Measurements from ENCODE around the gene GHRHR. TPM values are rescaled to one million over a fixed set of nuclear protein-coding genes. Genes with fewer than 3 reads are reported as not detected.

The GHRHR gene
- total and polyA plus RNA-seq, 9 of the 15 experiments (the other 6 are each of a cell fraction or from before 2014, with no cell fraction given) = not detected

GRCh38 chr7:30990673-30991170 lies 27.0 kb downstream of the GHRHR start:
- intact Hi-C loops (cut with micrococcal nuclease) (no loop called here), in situ Hi-C loops (cut with MboI) (no loop called here)
- Histone ChIP-seq H3K9me3 (replicated peaks; ENCODE audit: control insufficient read depth, insufficient read depth, low read depth, low read length) (no peaks in the 10 kb centered on the region), H3K4me2 (ENCODE audit: insufficient read depth, low read length) (no peak overlapping the region), H3K9me1 (ENCODE audit: control insufficient read depth, insufficient read depth, low read length) (no peaks in the 10 kb centered on the region), H3K4me3 (no peak overlapping the region), H2AFZ (ENCODE audit: low read depth, low read length) (no peak overlapping the region), H3K27me3 (ENCODE audit: control insufficient read depth in 2 of 2, insufficient read depth in 2 of 2, low read length in 2 of 2) (peaks cover 19 to 50% of the 10 kb centered on the region in 2 experiments), H3K9ac (ENCODE audit: insufficient read depth in 1 of 2, low read depth in 2 of 2, low read length in 2 of 2) (no peak overlapping the region), H3K4me1 (replicated peaks in 1 of 2; ENCODE audit: control insufficient read depth in 2 of 2, insufficient read depth in 2 of 2, low read length in 2 of 2) (peaks cover 0 to 30% of the 10 kb centered on the region in 2 experiments; a peak in 3 of 5 replicates), H3K79me2 (ENCODE audit: control insufficient read depth, insufficient read depth, low read length) (no peaks in the 10 kb centered on the region), H3K36me3 (ENCODE audit: control insufficient read depth, insufficient read depth, low read length) (no peaks in the 10 kb centered on the region), H4K20me1 (replicated peaks; ENCODE audit: control insufficient read depth, insufficient read depth, low read length) (no peaks in the 10 kb centered on the region; the same call in 1 of the 2 replicates), H3K27ac (ENCODE audit: extremely low read depth, low read depth, low read length) (no peak overlapping the region)
- ChIA-PET CTCF (ENCODE audit: low intra/inter-chr PET ratio) (no interaction called here), POLR2A (no interaction called here)
- no TSS peak for BruUV-seq (replicated peaks)
- no peak for DNase-seq (ENCODE audit: extremely low read depth in 1 of 4, low spot score in 3 of 4)
- FAIRE-seq = no peak
- no peak for ATAC-seq
- WGBS (ENCODE audit: insufficient coverage, low coverage, missing lambda C conversion rate) = 3% methylated on average over 6 of the region's 6 CpGs
- TF ChIP-seq RNF219 (CRISPR knock-in tag; IDR thresholded peaks at IDR 0.05) = no peak
- TF ChIP-seq MCM5 (IDR thresholded peaks at IDR 0.05; ENCODE audit: low read depth) = no peak
- no peak for TF ChIP-seq SIN3A (IDR thresholded peaks at IDR 0.05; ENCODE audit: borderline replicate concordance in 2 of 2, control insufficient read depth in 1 of 2, low read depth in 2 of 2, low read length in 2 of 2)
- no peak for TF ChIP-seq KDM1A (IDR thresholded peaks at IDR 0.05)
- TF ChIP-seq FOXA1 (IDR thresholded peaks at IDR 0.05; ENCODE audit: borderline replicate concordance) = no peak
- no peak for TF ChIP-seq NCOA6 (IDR thresholded peaks at IDR 0.05)
- no peak for TF ChIP-seq CREBBP (IDR thresholded peaks at IDR 0.05; ENCODE audit: low read depth, low read length)
- no peak for TF ChIP-seq ZNF311 (CRISPR knock-in tag; IDR thresholded peaks at IDR 0.05)
- TF ChIP-seq C11orf30 (IDR thresholded peaks at IDR 0.05; ENCODE audit: low read depth) = no peak
- no peak for TF ChIP-seq KLF1 (tag; IDR thresholded peaks at IDR 0.05)
- no peak for TF ChIP-seq TAF7 (tag; IDR thresholded peaks at IDR 0.05)
- TF ChIP-seq AFF1 (IDR thresholded peaks at IDR 0.05; ENCODE audit: low read depth in 1 of 2, partially characterized antibody in 2 of 2) = no peak
- no peak for TF ChIP-seq CXXC5 (CRISPR knock-in tag; IDR thresholded peaks at IDR 0.05)

All from K562 (cell line).